Left lobe of liver (tissue), 2 donors: Measurements from ENCODE around the gene SORL1. TPM values are rescaled to one million over a fixed set of nuclear protein-coding genes. Genes with fewer than 3 reads are reported as not detected.

ENCODE experiments used
- ATAC-seq: fragments of 200-7000 bp; cut with Tn5 transposase; one replicate; pipeline ENCODE4 v1.9.1; 2020; ENCODE audit warnings: mild to moderate bottlenecking, moderate library complexity
- DNase-seq: peaks from one replicate; pipeline ENCODE4 v3.0.0-alpha.2; 2020; ENCODE audit warnings: low spot score
- total RNA-seq: library from RNA; stranded (reverse); gene quantifications from one replicate; pipeline ENCODE4 v1.2.1, GENCODE V29; 2021
- donor health status: DM: no; HTN: no; CAD: no; lungs with moderate emphysema.
- donor health status: DM: no; HTN: yes; CAD: no.

The SORL1 gene
- total RNA-seq, 1 donor from 2014 or later, result 133 TPM

GRCh38 chr11:121650351-121651256 lies 198.5 kb downstream of the SORL1 start:
- ATAC-seq (no peak), DNase-seq (no peak)

- no peak for DNase-seq
- no peak for ATAC-seq
Measured at GRCh38 chr11:121651257-121651605, 199.1 kb downstream of the SORL1 start.

- no peak for ATAC-seq
- DNase-seq, result no peak
Measured at GRCh38 chr11:121652971-121653370, 200.9 kb downstream of the SORL1 start.

GRCh38 chr11:121654259-121654842 lies 202.2 kb downstream of the SORL1 start:
- no peak for DNase-seq
- ATAC-seq, result no peak

GRCh38 chr11:121654843-121655536 lies 202.9 kb downstream of the SORL1 start:
- DNase-seq (no peak), ATAC-seq (peak; percentile 19)

- peak; percentile 95 for ATAC-seq
- DNase-seq, result peak; percentile 89
Measured at GRCh38 chr11:121655537-121656327, 203.6 kb downstream of the SORL1 start.

- ATAC-seq (peak; percentile 45), DNase-seq (no peak)
Measured at GRCh38 chr11:121656328-121657090, 204.4 kb downstream of the SORL1 start.

- no peak for DNase-seq
- no peak for ATAC-seq
Measured at GRCh38 chr11:121657146-121657545, 205.0 kb downstream of the SORL1 start.

- no peak for DNase-seq
Measured at GRCh38 chr11:121659811-121660210, 207.7 kb downstream of the SORL1 start.

GRCh38 chr11:121661880-121662486 lies 209.9 kb downstream of the SORL1 start:
- peak; percentile 61 for ATAC-seq
- DNase-seq, result no peak

More at GRCh38 chr11:121659811-121660210, 207.7 kb downstream of the SORL1 start:
- no peak for ATAC-seq

- ATAC-seq (no peak), DNase-seq (no peak)
Measured at GRCh38 chr11:121664144-121664543, 212.0 kb downstream of the SORL1 start.

GRCh38 chr11:121665206-121665838 lies 213.2 kb downstream of the SORL1 start:
- no peak for DNase-seq
- no peak for ATAC-seq

- no peak for DNase-seq
Measured at GRCh38 chr11:121667836-121668235, 215.7 kb downstream of the SORL1 start.

GRCh38 chr11:121669422-121669821 lies 217.3 kb downstream of the SORL1 start:
- ATAC-seq, result no peak

More at GRCh38 chr11:121667836-121668235, 215.7 kb downstream of the SORL1 start:
- ATAC-seq, result no peak

GRCh38 chr11:121670266-121670665 lies 218.2 kb downstream of the SORL1 start:
- DNase-seq, result no peak
- ATAC-seq, result no peak

More at GRCh38 chr11:121669422-121669821, 217.3 kb downstream of the SORL1 start:
- no peak for DNase-seq

GRCh38 chr11:121670805-121671282 lies 218.7 kb downstream of the SORL1 start:
- ATAC-seq (no peak), DNase-seq (no peak)

GRCh38 chr11:121671283-121672168 lies 219.4 kb downstream of the SORL1 start:
- DNase-seq, result no peak

More at GRCh38 chr11:121671283-121672168, 219.4 kb downstream of the SORL1 start:
- ATAC-seq, result no peak
